ENCODE results near the gene S100A1.

S100A1 gene

DNA sequence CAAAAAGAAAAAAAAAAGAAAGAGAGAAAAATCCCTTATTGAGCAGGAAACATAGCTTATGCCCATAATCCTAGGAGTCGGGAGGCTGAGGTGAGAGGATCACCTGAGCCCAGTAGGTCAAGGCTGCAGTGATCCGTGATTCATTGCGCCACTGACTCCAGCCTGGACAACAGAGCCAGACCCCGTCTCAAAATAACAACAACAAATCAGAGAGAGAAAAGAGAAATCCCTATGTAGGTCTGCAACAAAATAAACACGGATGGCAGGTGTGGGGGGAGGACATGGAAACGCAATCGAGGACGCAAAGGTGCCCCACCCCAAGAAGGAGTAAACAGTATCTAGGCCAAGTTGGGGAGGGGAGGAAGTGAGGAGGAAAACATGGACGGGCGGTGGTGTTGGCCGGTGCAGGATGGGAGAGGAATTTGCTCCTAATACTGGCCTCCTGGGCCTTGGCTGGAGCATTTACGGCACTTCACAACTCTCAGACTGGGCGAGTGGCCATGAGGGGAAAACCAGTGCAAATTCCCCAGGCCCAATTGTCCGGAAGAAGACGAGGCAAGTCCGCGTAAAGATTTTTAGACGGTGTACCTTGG, 5.0 kb downstream of the S100A1 start:
- peak overlapping the region; percentile 98 for H3K27ac ChIP-seq
- TF ChIP-seq, protein P1, sequence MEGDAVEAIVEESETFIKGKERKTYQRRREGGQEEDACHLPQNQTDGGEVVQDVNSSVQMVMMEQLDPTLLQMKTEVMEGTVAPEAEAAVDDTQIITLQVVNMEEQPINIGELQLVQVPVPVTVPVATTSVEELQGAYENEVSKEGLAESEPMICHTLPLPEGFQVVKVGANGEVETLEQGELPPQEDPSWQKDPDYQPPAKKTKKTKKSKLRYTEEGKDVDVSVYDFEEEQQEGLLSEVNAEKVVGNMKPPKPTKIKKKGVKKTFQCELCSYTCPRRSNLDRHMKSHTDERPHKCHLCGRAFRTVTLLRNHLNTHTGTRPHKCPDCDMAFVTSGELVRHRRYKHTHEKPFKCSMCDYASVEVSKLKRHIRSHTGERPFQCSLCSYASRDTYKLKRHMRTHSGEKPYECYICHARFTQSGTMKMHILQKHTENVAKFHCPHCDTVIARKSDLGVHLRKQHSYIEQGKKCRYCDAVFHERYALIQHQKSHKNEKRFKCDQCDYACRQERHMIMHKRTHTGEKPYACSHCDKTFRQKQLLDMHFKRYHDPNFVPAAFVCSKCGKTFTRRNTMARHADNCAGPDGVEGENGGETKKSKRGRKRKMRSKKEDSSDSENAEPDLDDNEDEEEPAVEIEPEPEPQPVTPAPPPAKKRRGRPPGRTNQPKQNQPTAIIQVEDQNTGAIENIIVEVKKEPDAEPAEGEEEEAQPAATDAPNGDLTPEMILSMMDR (IDR thresholded peaks at IDR 0.05; ENCODE audit: low read depth, low read length, missing control alignments), result no peak
- peaks cover 20% of the 10 kb centered on the region for H3K36me3 ChIP-seq (replicated peaks)
- in situ Hi-C loops (cut with HindIII; ENCODE audit: low pct_ligation_motif_present, low sequenced_read_pairs), result no loop called here
- DNase-seq, result no peak
- H3K27me3 ChIP-seq (replicated peaks), result no peaks in the 10 kb centered on the region
- peak overlapping the region; percentile 41 for H3K4me3 ChIP-seq (ENCODE audit: low read depth, low read length)

DNA sequence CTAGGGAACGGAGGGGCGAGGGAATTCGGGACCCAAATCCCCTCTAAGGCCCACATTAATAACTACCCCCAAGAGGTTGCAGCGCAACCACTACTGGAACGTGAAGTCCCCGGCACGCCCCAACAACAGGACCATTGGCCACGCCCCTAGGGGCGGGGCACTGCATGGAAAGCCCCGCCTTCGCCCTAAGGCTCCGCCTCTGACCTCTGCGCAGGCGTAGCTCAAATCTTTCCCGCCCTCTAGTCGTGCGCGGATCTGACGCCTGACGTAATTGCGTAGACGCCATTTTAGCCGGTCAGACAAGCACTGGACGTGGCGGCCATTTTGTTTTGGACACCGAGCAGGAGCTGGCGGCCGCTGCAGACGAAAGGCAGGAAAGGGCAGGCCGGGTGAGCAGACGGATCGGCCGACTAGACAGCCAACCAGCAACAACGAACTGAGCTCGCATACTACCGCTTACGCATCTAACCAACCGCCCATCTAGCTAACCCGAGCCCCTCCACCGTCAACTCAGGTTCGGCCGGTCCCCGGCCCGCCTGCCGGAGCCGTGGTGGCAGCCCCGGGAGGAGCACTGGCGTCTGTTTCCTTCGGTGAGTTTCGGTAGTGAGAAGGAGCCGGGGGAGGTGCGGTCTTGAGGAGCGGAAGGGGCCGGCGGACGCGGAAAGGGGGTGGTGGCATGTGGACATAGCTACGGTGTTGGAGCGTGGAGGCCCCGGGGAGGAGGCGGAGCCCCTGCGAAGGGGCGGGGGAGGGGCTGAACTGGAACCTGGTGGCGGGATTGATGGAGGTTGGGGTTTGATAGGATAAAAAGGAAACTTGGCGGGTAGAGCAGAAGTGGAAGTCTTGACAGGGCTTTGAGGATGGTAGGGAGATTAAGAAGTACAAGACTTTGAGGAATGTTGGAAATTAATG, 5.8 kb downstream of the S100A1 start, which contains the start of gene CHTOP:
CHTOP (plus strand) TSS at position 313 of the 912 bp plus-strand sequence. CDS start 2,523 bp downstream, outside the sequence.
- H3K27me3 ChIP-seq (replicated peaks), result no peaks in the 10 kb centered on the region
- H3K36me3 ChIP-seq (replicated peaks), result peaks cover 26% of the 10 kb centered on the region
- H3K27ac ChIP-seq, result peak within 1 kb of the TSS; percentile 98
- TF ChIP-seq, protein P1 (IDR thresholded peaks at IDR 0.05; ENCODE audit: low read depth, low read length, missing control alignments), result no peak
- DNase-seq, result peak; percentile 97
- peak within 1 kb of the TSS; percentile 99 for H3K4me3 ChIP-seq (ENCODE audit: low read depth, low read length)
- in situ Hi-C loops (cut with HindIII; ENCODE audit: low pct_ligation_motif_present, low sequenced_read_pairs), result no loop called here

DNA sequence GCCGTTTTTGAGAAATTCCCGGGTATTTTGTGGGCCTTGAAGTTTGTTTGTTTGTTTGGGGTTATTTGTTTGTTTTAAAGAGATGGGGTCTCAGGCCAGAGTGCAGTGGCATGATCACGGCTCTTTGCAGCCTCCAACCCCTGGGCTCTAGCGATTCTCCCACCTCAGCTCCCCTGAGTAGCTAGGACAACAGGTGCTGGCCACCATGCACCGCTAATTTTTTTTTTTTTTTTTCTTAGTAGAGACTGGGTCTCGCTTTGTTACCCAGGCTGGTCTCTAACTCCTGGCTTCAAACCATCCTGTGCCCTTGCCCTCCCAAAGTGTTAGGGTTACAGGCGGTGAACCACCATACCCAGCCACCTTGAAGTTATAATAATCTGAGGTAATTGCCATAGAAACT, 7.6 kb downstream of the S100A1 start:
- H3K4me3 ChIP-seq (ENCODE audit: low read depth, low read length), result no peak overlapping the region
- no peak overlapping the region for H3K27ac ChIP-seq
- peaks cover 44% of the 10 kb centered on the region for H3K36me3 ChIP-seq (replicated peaks)
- no peak for DNase-seq
- in situ Hi-C loops (cut with HindIII; ENCODE audit: low pct_ligation_motif_present, low sequenced_read_pairs), result no loop called here
- TF ChIP-seq, protein P1 (IDR thresholded peaks at IDR 0.05; ENCODE audit: low read depth, low read length, missing control alignments), result no peak
- H3K27me3 ChIP-seq (replicated peaks), result no peaks in the 10 kb centered on the region

DNA sequence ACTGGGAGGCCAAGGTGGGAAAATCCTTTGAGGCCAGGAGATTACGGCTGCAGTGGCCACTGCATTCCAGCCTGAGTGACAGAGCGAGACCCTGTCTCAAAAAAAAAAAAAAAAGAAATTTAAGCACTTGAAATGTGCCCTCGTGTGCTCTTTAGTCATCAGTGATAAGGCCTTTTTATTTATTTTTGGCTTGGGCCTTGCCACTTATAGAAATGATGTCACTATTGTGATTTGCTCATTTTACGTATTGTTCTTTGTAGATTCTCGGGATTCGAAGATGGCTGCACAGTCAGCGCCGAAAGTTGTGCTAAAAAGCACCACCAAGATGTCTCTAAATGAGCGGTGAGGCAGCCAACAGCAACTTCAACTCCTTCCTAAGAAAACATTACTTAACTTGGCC, 8.1 kb downstream of the S100A1 start:
- Histone ChIP-seq H3K36me3 (replicated peaks) (peaks cover 48% of the 10 kb centered on the region), H3K27me3 (replicated peaks) (no peaks in the 10 kb centered on the region), H3K4me3 (ENCODE audit: low read depth, low read length) (no peak overlapping the region), H3K27ac (no peak overlapping the region)
- in situ Hi-C loops (cut with HindIII; ENCODE audit: low pct_ligation_motif_present, low sequenced_read_pairs), result no loop called here
- DNase-seq, result no peak
- TF ChIP-seq, protein P1 (IDR thresholded peaks at IDR 0.05; ENCODE audit: low read depth, low read length, missing control alignments), result no peak

DNA sequence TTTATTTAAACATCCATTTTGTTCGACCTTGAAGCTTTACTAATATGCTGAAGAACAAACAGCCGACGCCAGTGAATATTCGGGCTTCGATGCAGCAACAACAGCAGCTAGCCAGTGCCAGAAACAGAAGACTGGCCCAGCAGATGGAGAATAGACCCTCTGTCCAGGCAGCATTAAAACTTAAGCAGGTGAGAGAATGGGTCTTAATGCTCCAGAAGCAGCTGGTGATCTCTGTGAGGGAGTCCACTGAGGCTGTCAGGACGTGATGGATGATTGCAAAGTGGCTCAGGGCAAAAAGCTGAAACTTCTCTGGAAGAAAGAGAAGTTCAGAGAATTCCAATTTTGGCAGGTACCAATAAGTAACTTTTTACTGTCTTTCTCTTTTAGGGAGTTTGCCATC, 10.0 kb downstream of the S100A1 start:
- no peak overlapping the region for H3K27ac ChIP-seq
- in situ Hi-C loops (cut with HindIII; ENCODE audit: low pct_ligation_motif_present, low sequenced_read_pairs), result no loop called here
- H3K27me3 ChIP-seq (replicated peaks), result no peaks in the 10 kb centered on the region
- TF ChIP-seq, protein P1 (IDR thresholded peaks at IDR 0.05; ENCODE audit: low read depth, low read length, missing control alignments), result no peak
- no peak for DNase-seq
- no peak overlapping the region for H3K4me3 ChIP-seq (ENCODE audit: low read depth, low read length)
- H3K36me3 ChIP-seq (replicated peaks), result peaks cover 68% of the 10 kb centered on the region
